Fibroblast of skin of left quadriceps (primary cell): ENCODE measurements around the gene SH3TC1.

Experiments
- DNase-seq, 2 experiments: peaks; one replicate each; pipeline ENCODE4 v3.0.0-alpha.2; 2013; ENCODE audit warnings: low read depth in 2 of 2

SH3TC1 gene

DNA sequence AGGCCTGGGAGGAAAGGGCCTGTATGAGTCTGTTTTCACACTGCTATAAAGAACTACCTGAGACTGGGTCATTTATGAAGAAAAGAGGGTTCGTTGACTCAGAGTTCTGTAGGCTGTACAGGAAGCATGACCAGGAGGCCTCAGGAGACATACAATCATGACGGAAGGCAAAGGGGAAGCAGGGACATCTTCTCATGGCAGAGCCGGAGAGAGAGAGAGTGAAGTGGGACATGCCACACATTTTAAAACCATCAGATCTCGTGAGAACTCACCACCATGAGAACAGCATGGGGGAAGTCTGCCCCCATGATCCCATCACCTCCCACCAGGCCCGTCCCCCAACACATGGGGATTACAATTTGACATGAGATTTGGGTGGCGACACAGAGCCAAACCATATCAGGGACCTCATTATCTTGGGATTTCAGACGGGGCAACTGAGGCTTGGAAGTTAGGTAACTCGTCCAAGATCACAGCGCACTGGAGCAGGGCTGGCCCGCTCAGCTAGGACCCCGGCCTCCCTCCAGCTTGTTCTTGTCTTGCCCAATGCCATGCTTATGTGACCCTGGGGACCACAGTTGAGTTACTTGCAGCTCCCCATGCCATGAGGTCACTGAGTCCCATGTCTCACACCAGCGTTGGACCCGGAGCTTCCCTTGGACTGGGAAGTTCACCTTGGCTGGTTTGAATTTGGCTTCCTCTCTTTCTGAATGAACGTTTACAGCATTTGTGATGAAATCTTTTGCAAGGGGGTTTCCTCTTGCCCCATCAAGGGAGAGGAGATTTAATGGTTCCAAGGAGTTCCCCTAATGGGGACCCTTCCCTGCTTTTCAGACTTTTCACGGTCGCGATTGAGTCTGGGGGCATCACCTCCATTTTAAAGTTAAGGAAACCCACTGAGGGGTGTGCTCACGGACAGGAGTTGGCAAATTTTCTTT lies 88.5 kb downstream of the SH3TC1 start:
- no peak for DNase-seq

DNA sequence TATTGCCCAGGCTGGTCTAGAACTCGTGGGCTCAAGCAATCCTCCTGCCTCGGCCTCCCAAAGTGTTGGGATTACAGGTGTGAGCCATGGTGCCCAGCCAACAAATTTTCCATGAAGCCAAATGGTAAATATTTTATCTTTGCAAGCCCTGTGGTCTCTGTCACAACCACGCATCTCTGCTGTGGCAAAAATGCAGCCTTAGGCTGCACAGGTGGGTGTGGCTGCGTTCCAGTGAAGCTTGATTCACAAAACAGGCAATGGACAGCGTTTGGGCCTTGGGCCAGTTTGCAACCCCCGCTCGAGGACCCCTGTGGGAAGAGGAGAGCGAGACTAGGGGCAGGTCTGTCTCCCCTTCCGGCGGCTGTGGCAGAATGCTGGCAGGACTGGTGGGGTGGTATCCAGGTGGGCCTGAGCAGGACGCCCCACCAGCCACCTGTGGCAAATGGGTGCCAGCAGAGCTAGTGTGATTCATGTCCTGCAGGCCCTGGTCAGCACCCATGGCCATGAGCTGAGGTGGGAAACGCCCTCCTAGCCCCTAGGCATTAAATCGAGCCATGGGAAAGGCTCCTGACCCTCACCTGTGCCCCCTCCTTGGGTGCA lies 90.2 kb downstream of the SH3TC1 start:
- no peak for DNase-seq

DNA sequence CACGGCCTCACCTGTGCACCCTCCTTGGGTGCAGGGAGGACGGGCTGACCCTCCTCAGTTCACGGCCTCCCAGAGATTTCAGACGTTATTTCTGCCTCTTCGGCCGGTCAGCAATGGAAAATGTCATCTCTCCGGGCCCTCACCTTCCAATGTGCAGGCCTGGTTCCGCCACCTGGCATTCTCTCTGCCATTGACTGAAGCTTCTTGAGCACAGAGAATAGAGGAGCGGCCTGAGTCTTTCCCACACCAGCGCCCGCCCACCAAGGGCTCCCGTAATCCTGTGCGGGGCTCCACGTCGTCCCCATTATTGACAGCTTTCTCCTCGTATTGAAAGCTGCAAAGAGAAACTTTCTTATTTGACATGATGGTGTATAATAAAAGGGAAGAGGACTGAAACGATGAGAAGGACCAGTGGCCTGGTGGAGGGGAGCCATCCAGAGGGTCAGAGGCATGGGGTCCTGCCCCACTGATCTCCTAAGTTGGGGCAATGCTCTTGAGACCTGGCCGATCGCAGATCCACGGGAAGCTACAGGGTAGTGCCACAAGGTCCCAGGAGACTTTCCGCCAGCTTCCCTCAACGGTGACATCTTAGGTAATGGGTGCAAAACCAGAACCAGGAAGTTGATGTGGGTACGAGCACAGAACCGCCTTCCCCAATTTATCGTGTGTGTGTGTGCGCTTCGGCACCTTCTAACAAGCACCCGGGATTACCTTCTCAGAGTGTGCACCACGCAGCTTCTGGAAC lies 91.0 kb downstream of the SH3TC1 start:
- DNase-seq: no peak

DNA sequence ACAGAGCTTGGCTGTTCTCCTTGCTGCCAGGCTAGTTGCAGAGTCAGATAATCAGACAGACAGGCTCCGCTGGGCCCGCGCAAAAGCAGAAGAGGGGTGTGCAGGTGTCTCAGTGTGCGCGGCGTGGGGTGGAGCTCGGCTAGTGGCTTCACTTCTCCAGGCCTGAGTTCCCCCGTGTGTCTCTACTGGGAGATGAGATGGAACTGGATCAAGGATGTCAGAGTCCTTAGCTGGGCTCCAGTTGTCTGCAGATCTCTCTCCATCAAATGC lies 91.5 kb downstream of the SH3TC1 start:
- DNase-seq: no peak
